NCI-H1092 treated with DMSO at 0.1 percent for 48 hours (cell line): ENCODE measurements around the gene FHAD1.
"Not testable (repeated sequence)": the region's sequence is repeated elsewhere in the genome, so short reads cannot be mapped to it uniquely, and the experiment has no call there.

Experiments
- DNase-seq: peaks from one replicate; lab custom pipeline; 2025; lab: John Stamatoyannopoulos, UW

Gene FHAD1

DNA sequence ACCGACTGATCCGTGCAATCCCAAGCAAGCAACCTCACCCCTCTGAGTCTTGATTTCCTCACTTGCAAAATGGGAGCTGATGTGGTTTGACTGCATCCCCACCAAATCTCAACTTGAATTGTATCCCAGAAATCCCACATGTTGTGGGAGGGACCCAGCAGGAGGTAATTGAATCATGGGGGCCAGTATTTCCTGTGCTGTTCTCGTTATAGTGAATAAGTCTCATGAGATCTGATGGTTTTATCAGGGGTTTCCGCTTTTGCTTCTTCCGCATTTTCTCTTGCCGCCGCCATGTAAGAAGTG lies 58.4 kb downstream of the FHAD1 start:
- no peak for DNase-seq

DNA sequence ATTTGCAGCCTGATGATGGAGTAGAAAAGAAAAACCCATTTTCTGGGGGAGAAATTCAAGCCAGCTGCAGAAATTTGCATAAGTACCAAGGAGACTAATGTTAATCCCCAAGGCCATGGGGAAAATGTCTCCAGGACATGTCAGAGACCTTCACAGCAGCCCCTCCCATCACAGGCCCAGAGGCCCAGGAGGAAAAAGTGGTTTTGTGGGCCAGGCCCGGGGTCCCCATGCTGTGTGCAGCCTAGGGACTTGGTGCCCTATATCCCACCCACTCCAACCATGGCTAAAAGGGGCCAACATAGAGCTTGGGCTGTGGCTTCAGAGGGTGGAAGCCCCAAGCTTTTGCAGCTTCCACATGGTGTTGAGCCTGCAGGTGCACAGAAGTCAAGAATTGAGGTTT lies 59.3 kb downstream of the FHAD1 start:
- DNase-seq, result not testable (repeated sequence)

DNA sequence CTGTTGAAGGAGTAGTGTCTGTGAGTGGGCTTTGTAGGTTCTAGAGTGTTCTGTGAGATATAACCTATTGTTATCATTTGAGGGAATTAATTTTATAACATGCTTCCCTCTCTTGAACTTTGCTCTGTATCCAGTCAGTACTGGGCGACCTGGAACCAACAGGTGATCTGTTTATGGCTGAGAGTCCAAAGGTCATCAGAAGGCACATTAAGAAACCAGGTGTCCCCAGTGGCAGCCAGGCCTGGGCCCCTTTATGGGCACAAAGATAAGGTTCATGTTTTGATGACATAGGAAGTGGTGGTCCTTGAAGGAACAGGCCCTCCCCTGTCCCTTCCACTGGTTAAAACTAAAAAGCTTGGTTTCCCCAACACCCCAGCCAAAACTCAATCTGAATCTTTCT lies 61.1 kb downstream of the FHAD1 start:
- DNase-seq, result no peak

DNA sequence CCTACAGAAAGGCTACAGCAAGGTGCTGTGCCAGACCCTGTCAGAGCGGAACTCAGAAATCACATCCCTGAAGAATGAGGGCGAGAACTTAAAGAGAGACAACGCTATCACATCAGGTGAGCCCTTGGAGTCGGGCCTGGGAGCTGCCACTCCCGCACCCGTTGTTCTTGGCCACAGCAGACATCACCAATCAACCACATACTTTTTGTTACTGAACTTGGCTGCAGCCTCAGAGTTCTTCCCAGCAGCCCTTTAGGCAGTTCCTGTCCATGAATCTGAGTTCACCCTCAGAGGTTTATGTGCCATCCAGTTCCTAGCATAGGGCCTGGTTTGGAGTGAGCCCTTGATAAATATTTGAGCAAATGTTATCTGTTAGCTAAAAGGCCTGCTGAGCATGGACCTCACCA lies 61.6 kb downstream of the FHAD1 start:
- DNase-seq, result no peak

DNA sequence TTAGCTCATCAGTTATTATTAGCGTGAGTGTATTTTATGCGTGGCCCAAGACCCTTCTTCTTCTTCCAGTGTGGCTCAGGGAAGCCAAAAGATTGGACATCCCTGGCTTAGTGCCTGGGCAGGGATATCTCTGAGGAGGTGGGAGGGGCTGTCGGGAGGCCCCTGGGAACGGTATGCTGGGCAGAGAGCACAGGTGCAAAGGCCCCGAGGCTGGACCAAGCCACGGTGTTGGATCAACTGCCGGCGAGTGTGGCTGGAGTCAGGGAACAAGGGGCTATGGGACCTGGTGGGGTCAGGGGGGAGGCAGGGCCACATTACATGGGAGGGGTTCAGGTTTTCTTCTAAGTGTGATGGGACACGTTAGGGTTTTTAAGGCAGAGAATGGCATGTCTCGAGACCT lies 62.7 kb downstream of the FHAD1 start:
- DNase-seq, result no peak

DNA sequence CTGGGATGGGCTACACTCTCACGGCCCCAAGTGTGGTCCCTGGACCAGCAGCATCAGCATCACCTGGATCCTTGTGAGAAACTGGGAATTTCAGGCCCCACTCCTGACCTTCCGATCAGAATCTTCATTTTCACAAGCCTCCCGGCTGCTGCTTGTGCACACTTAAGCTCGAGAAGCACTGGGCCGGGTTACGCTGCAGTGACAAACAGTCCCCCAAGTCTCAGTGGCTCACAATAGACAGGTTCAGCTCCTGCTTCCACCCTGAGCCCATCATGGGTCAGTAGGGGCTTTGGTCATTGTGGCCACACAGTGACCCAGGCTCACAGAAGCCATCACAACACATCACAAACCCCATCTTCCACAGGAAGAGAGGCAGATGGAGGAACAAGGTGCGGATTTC lies 63.5 kb downstream of the FHAD1 start:
- DNase-seq, result no peak

DNA sequence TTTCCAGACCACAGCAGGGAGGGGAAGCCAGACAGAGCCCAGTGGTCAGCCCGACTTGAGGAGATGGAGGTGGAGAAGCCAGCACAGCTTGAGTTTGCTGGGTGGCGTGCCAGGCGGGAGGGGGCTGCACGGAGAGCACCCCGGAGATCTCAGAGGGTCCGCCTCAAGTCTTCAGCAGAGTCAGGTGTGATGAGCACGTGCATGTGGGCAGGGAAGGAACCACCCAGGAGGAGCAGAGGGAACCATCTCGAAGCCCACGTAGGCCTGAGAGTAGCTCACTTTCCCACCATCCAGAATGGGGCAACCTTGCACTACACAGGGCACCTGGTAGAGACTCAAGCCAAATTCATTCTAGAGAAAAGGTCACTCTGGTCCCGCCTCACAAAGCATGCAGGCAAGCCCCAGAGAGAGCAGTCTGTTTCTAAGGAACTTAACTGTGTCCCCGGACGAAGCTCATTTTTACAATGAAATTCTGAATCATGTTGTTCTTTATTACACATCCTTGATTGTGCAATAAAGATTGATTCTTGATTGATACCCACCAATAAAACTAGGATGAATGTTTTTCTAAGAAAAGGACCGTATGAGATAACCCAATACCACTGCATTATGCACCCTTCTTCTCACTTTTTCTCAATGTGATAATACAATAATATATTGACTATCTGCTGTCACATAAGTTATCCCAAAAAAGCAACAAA lies 64.2 kb downstream of the FHAD1 start:
- DNase-seq, result no peak

DNA sequence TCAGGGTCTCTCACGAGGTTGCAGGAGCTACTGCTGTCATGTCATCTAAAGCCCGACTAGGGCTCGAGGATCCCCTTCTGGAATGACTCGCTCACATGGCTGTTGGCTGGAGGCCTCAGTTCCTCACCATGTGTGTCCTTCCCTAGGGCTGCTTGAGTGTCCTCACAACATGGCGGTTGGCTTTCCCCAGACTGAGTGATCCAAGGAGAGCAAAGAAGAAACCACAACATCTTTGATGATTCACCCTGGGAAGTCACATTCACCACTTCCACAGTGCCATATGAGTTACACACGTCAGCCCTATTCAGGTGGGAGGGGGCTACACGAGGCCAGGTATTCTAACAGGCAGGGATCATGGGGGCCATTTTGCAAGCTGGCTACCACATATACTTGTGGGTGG lies 64.9 kb downstream of the FHAD1 start:
- DNase-seq, result no peak

DNA sequence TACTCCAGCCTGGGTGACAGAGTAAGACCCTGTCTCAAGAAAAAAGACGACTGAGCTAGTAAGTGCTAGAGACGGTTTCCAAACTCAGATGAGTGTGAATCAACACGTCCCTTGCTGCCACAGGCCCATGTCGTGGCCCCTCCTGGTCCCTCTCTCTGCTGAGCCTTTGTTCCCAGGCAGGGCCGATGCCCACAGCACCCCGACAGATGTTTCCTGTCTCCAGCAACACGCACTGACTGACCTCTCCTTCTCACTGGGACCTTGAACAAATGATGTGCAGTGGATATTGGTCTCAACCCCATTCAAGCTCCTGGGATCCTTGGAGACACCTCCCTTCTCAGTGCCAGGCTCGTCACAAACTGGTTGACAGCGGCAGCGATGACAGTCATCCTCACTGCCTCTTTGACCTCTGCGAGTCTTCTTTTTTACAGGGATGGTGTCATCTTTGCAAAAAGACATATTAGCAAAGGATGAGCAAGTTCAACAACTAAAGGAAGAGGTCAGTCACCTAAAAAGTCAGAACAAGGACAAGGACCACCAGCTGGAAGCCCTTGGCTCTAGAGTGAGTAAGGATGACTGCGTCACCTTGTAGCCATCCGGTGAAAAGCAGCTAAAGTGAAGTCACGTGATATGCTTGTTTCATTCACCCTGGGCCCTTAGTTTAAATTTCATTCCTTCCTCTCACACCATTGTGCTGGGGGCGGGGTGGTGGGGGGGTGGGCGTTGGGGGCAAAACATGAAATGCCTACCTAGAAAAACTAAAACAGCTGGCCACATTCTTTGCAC lies 65.8 kb downstream of the FHAD1 start:
- DNase-seq, result no peak

DNA sequence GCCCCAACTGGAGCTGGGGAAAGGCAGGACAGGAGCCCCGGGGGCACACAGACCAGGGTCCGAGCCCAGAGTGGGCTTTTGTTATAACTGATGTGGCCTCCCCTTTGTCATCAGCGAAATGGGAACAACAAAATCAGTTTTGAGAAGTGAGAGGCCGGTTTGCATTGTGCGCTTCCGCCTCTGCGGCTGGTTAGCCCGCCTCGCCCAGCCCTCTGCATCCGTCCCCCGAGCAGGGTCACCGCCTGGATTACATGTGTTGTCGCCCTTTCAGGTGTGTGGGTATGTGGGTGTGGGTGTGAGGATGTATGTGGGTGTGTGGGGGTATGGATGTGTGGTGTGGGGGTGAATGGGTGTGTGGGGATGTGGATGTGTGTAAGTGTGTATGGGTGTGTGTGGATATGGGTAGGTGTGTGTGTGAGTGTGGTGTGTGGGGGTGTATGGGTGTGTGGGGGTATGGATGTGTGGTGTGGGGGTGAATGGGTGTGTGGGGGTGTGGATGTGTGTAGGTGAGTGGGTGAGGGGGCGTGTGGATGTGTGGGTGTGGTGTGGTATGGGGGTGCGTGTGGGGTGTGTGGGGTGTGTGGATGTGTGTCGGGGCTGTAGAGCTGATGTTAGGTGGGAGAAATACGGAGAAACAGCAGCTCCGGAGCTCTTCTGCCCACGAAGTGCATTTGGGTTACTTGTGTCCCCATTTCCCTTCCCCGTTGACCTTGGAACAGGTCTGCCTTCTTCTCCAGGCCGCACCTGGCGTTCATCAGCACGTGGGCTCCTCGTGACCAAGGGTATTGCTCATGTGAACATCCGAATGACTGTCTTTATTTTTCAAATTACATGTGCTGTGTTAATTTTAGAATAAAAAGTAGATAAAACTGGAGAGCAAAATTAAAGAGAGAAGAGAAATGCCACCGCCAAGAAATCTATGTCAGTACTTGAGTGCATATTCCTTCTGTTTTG lies 67.6 kb downstream of the FHAD1 start:
- DNase-seq, result no peak

DNA sequence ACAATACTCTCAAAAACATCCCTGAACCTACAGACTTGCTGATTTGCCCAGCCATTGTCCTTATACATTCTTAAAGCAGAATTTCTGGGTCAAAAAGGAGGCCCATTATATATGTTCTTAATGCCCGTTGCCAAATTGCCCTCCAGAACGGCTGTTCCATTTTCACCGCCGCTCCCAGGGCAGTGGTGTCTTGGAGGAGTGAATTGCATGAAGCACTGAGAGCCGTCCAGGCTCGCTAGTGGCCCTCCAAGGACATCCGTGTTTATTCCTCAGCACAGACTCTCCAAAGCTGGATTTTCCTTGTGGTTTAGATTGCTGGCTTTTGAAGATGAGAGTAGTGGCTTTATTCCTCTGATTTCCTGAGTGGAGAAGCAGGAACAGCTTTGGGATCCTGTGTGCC lies 68.8 kb downstream of the FHAD1 start:
- DNase-seq, result no peak

DNA sequence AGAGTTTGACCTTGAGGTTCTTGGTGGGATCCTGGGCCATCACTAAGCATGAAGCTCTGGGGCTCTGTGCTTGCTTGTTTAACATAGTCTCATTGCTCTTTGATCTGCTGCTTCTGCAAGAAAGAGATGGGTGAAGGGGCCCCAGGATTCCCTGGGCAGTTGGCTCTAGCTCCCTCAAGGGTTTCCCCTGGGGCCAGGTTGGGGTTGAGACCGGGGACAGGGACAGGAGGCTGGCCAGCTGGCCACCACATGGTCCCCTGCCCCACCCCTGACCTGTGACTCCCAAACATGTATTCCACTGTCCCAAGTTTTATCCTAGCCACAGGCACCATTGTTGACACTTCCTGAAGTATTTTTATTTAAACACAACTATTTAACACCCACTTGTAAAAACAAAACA lies 69.5 kb downstream of the FHAD1 start:
- no peak for DNase-seq

DNA sequence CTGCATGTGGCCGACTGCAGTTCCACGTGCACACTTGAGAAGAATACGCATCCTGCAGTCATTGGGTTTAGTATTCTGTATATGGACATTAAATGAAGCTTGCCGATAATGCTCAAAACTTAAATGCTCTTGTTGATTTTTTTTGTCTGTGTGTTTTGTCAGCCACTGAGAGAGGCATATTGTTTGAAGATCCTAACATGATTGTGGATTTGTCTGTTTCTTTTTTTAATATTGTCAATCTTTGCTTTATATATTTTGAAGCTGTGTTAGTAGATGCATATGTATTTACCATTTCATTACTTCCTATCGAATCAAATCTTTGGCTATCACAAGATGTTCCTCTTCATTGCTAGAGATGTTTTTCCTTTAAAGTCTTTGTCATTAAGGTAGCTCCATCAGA lies 73.2 kb downstream of the FHAD1 start:
- DNase-seq, result no peak

DNA sequence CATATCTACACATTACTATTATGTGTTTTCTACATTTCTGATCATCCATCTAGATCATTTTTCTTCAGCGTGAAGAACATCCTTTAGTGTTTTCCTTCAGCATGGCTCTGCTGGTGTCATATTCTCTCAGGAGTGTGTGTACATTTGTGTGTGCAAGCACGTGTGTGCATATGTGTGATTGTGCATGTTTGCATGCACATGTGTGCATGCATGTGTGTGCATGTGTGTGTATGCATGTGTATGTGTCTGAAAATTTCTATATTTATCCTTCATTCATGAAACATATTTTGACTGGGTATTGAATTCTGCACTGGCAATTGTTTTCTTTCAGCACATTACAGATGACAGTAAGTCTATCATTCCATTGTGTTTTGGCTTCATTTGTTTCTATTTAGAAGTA lies 74.6 kb downstream of the FHAD1 start:
- no peak for DNase-seq

DNA sequence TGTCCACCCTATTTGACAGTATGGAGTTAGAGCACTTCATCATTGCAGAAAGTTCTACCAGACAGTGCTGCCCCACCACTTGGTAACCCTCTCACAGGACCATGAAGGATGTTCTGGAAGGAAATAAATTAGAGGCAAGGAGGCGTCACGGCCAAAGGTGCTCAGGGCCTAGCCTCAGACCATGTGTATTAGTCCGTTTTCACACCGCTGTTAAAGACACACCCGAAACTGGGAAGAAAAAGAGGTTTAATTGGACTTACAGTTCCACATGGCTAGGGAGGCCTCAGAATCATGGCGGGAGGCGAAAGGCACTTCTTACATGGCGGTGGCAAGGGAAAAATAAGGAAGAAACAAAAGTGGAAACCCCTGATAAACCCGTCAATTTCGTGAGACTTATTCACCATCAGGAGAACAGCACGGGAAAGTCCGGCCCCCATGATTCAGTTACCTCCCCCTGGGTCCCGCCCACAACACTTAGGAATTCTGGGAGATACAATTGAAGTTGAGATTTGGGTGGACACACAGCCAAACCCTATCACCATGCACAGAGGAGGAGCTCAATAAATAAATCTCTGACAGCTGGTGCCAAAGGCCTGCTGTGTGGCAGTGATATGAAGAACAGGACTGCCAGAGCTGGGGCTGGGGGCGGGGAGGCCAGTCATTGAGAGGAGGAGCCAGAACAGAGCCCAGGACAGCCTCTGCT lies 75.8 kb downstream of the FHAD1 start:
- DNase-seq, result no peak

DNA sequence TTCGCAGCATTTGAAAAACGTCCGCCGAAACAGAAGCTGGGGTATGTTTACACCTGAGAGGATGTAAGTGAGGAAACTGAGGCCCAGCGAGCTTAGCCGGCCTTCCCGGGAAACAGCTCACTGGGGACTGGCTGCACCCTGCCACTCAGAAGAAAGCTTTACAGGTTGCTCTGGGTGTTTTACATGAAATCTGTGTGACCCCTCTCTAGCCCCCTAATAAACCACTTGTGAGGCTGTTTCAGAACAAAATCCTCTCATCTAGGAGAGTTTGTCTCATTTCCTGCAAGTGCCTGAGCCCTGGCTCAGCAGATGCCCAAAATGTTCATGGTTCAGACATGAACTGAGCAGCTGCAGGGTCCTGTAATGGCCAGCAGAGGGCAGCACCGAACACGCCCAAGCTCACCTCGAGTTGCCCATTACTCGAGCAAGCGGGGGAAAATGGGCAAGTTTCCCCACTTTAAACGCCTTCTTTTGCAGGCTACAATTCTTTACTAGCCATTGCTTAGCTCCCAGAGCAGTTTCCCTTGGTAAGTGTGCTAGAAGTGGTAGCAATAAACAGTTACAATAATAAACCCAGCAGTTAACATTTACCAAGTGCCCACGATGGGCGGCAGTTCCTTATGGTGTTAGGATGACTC lies 76.4 kb downstream of the FHAD1 start:
- DNase-seq, result peak; percentile 82

DNA sequence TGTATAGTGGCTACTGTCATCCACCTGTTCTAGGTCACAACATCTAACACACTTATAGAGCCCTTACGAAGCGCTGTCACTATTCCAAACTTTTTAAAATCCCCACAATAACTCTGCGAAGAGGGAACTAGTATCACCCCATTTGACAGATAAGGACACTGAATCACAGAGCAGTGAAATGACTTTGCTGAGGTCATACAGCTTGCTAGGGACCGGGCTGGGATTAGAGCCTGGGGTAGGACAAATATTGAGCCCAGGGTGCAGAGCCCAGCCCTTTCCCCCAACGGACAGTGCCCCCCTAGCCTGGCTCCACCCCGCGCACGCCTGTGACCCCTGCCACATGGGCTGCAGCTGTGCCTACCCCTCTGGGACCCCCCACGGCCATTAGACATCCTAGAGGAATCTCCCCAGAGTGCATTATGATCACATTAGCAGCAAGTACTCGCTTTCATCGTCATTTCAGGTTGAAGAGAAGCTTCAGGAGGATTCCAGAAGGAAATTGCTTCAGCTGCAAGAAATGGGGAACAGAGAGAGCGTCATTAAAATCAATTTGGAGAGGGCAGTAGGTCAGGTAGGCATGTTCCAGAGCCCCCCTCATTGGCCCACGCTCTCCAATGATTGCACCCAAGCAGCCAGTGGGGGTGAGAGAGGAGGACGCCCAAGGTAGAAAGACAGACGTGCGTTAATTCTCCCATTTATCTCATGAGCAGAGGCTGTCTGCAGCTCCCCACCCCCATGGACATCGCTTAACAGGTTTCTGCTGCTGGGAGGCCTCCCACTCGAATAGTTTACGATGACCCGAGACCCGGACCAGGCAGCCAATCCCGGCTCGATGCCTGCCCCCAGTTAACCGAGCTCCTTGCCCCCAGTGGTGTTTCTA lies 77.2 kb downstream of the FHAD1 start:
- no peak for DNase-seq

DNA sequence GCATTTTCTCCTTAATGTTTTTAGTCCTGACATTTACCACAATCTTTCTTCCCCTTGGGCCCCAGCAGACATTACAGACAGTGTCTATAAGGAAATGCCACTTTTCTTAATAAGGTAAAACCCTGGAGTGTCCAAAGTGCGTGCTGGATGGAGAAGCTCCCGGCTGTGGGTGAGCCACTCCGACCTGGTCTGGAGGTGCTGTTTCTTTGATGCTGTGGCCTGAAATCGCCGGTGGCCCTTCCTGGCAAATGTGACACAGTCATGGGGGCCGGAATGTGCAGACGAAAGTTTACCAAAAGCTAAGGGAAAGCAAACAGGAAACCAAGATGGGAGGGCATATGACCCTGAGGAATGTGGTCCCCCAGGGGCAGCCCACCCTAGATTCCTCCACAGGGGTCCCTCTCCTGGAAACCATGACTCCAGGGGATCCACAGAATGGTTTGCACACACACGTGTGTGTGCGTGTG lies 77.9 kb downstream of the FHAD1 start:
- no peak for DNase-seq

DNA sequence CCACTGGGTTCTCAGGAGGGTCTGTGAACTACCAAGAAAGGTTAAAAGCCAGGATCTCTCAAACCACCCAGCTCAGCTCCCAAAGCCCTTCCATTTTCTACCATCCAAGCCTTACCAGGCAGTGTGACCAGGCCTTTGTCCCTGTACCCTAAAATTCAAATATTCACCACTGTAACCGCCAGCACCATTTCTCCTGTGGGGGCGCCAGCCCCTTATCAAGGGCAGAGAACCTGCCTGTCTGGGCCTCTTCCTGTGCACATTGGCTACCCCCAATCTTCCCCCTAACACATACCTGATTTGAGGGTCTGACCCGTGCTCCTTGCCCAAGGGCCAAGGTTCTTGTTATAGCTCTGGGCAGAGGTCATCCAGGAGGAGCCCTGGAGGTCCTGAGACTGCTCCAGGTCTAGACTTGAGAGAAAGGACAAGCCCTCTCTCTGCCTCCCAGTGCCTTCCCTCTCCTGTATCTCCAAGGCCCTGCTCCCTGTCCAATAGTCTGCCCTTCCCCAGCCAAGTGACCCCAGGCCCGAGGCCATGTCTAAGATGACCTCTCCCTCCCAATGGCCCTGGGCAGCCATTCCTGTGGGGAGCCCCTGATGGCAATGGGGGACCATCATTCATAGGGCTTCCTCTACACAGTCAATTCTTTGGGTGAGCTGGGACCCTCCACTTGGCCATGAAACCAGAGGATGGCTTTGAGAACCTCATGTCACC lies 78.5 kb downstream of the FHAD1 start:
- no peak for DNase-seq
